ENCODE measurements around the gene DNAJA4. TPM values are rescaled to one million over a fixed set of nuclear protein-coding genes. Genes with fewer than 3 reads are reported as not detected.
A peak's percentile ranks its signal among the peaks of the same experiment; 100 is the strongest.

DNAJA4 gene
- total RNA-seq, 1 experiment from 2014 or later, result not detected

DNA sequence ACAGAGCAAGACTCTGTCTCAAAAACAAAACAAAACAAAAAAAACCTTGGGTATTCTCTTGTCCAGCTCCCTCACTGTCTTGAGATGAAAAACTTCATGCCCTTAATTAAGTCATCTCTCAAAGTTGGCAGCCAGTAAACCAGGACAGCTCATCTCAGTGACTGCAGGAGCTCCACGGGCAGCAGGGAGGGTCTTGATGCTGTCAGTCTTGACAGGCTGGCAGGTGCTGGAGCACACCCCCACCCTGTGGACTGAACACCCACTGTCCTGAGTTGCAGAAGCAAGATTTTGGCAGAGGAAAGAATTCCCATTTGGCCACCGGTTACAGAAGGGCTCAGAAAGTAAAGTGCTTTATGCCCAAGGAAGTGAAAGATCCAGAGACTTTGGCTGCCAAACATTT is 8.0 kb downstream of the DNAJA4 start:
- in situ Hi-C loops (cut with HindIII; ENCODE audit: low sequenced_read_pairs), result no loop called here
- DNase-seq (ENCODE audit: low spot score), result no peak

GRCh38 chr15:78272776-78273175 is 8.4 kb downstream of the DNAJA4 start:
- no peak for DNase-seq (ENCODE audit: low spot score)
- in situ Hi-C loops (cut with HindIII; ENCODE audit: low sequenced_read_pairs), result no loop called here

GRCh38 chr15:78274994-78275393 is 10.6 kb downstream of the DNAJA4 start:
- in situ Hi-C loops (cut with HindIII; ENCODE audit: low sequenced_read_pairs), result no loop called here

DNA sequence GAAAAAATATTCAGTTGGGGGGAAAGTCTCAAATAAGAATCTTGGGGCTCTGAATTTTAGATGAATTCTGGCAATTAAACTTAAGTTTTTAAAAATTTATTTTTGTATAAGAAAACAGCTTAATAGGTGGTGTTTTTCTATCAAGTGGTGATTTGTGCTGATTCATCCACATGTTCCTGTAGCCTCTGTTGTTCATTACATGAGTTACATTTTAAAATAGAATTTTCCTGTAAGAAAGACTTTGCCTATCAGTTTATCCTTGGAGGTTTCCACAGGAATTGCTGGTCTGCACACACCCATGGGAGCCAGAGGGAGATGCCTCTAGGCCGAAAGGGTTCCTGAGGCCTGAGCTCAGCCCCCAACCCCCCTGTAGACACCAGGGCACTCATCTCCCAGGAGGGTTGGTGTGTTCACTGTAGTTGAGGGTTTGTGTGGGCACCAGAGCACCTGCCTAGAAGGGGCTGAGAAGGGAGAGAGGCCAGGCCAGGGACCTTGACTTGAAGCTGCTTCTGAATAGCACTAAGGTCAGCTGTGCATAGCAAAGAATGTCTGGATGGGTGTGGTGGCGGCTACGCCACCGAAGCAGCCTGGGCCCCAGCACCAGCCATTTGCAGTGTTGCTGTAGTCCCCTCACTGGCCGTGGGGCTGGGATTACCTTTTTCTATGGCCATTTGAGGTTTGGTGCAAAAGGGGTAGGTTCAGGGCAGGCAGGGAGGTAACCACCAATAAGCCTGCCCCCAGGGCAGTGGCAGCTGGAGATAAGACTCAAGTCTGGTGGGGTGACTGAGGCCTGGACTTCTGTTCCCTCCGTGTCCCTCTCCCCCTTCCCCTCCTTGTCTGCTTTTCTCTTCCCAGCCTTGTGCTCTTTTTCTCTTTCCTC is 11.9 kb downstream of the DNAJA4 start:
- DNase-seq (ENCODE audit: low spot score), result no peak
- in situ Hi-C loops (cut with HindIII; ENCODE audit: low sequenced_read_pairs), result no loop called here

More at GRCh38 chr15:78274994-78275393, 10.6 kb downstream of the DNAJA4 start:
- DNase-seq (ENCODE audit: low spot score), result no peak

DNA sequence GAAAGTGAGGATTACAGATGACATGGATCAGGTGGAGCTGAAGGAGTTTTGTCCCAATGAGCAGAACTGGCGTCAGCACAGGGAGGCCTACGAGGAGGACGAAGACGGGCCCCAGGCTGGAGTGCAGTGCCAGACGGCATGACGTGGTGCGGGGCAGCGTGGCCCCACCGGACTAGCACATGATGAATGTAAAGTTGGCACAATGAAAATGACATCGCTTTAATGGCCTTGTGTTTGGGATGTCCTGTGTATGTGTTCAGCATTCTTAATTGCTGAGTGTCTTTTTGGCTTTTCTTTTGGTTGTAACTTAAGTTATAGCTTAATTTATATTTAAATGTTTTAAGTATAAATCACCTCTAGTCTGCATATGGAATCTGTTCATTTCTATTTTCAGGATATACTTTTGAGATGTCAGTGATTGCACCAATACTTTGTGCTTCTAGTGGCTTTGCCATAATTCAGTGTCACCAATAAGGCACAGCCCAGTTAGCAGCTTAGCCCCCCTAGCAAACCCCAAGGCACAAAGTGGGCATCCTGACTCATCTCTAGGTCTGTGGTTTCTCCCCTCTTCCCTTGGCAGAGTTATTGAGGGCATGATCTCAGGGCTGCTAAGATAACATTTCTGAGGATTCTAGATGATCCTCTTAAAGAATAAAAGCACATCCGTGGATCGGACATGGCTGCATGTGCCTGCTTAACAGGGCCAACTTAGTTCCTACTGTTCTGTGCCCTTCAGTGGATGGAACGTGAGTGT is 16.1 kb downstream of the DNAJA4 start:
- in situ Hi-C loops (cut with HindIII; ENCODE audit: low sequenced_read_pairs), result no loop called here
- DNase-seq (ENCODE audit: low spot score), result no peak

- DNase-seq (ENCODE audit: low spot score), result no peak
- in situ Hi-C loops (cut with HindIII; ENCODE audit: low sequenced_read_pairs), result no loop called here
These were observed 18.0 kb downstream of the DNAJA4 start for GRCh38 chr15:78282324-78282723.

- no peak for DNase-seq (ENCODE audit: low spot score)
- in situ Hi-C loops (cut with HindIII; ENCODE audit: low sequenced_read_pairs), result no loop called here
These were observed 20.4 kb downstream of the DNAJA4 start for GRCh38 chr15:78284758-78285157.

DNA sequence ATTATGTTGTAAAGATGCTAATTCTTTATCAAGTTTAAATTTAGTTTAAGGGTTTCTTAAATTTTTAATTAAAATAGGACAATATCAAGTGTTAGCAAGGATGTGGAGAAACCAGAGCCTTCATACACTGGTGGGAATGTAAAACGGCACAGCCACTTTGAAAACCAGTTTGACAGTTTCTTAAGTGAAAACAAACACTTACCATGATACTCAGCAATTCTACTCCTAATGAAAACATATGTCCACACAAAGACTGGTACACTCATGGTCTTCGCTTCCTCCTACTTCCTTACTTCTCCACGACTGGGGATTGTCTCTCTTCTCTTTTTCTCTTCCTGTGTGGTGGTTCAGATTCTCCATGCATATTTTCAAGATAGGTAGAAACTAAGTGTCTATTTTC is 25.9 kb downstream of the DNAJA4 start:
- in situ Hi-C loops (cut with HindIII; ENCODE audit: low sequenced_read_pairs), result no loop called here
- no peak for DNase-seq (ENCODE audit: low spot score)

- no peak for DNase-seq (ENCODE audit: low spot score)
- in situ Hi-C loops (cut with HindIII; ENCODE audit: low sequenced_read_pairs), result no loop called here
These were observed 26.7 kb downstream of the DNAJA4 start for GRCh38 chr15:78291052-78291451.

DNA sequence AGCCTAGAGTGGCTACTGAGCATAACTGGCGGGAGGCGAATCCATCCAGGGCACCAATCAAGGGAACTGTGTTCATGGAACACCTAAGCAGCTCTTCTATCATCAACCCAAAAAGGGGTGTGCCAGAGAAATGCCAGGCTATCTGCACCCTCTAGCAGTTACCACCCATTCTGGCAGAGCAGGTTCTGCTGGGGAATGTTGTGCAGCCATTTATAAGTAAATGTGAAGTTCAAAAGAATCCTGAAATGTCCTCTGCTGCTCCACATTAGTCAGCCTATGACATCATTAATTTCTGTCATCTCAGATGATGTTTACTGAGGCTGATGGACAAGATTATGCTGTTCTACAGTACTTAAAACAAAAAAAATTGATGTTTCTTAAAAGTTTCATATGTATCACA is 27.3 kb downstream of the DNAJA4 start:
- in situ Hi-C loops (cut with HindIII; ENCODE audit: low sequenced_read_pairs), result no loop called here
- DNase-seq (ENCODE audit: low spot score), result no peak

DNA sequence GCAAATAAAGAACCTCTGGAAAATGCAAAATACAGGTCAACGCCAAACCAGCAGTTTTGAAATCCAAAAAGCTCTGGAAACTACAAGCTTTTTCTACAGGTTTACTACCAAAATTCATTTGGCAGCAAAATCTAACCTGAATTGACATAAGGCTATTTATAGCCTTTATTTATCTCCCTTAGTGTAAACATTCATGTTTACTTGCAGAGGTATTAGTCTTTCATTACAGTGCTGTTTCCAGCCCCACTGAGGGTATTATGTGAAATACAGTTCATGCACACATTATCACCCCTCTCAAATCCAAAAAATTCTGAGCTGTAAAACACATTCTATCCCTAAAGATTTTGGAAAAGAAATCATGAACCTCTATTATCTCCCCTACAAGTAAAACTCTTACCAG is 27.9 kb downstream of the DNAJA4 start:
- no peak for DNase-seq (ENCODE audit: low spot score)
- in situ Hi-C loops (cut with HindIII; ENCODE audit: low sequenced_read_pairs), result no loop called here

- DNase-seq (ENCODE audit: low spot score), result peak; percentile 89
- in situ Hi-C loops (cut with HindIII; ENCODE audit: low sequenced_read_pairs), result no loop called here
These were observed 35.0 kb downstream of the DNAJA4 start, which contains the start of gene SKIC8 for GRCh38 chr15:78299101-78299930. TSS of gene SKIC8 (minus strand) at chr15:78299609. CDS start at chr15:78295686, 3,923 bp downstream.

GRCh38 chr15:78301326-78301725 is 37.0 kb downstream of the DNAJA4 start:
- no peak for DNase-seq (ENCODE audit: low spot score)
- in situ Hi-C loops (cut with HindIII; ENCODE audit: low sequenced_read_pairs), result no loop called here

- peak; percentile 32 for DNase-seq (ENCODE audit: low spot score)
- in situ Hi-C loops (cut with HindIII; ENCODE audit: low sequenced_read_pairs), result no loop called here
These were observed 37.5 kb downstream of the DNAJA4 start for GRCh38 chr15:78301828-78302227.

- in situ Hi-C loops (cut with HindIII; ENCODE audit: low sequenced_read_pairs), result no loop called here
- DNase-seq (ENCODE audit: low spot score), result no peak
These were observed 38.4 kb downstream of the DNAJA4 start for GRCh38 chr15:78302579-78303312.

GRCh38 chr15:78304216-78305066 is 40.1 kb downstream of the DNAJA4 start:
- DNase-seq (ENCODE audit: low spot score), result peak; percentile 32
- in situ Hi-C loops (cut with HindIII; ENCODE audit: low sequenced_read_pairs), result no loop called here

GRCh38 chr15:78306176-78306774 is 41.9 kb downstream of the DNAJA4 start:
- DNase-seq (ENCODE audit: low spot score), result peak; percentile 41
- in situ Hi-C loops (cut with HindIII; ENCODE audit: low sequenced_read_pairs), result no loop called here

DNA sequence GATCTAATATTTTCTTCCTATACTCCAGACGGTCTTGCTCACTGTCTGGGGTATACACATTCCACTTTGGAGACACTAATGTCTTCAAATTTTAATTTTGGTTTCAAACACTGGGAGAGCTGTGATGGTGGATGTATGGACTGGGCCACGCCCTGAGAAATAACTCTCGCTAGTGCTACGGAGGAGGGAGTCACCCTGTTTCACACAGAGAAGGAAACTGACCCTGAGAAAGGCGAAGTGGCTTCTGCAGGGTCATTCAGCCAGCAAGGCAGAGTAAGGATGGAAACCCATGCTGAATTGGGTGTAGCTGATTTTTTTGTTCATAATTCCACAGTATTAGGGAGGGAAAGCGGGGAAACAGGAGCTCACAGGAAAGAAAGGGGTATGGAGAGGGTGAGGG is 43.6 kb downstream of the DNAJA4 start:
- in situ Hi-C loops (cut with HindIII; ENCODE audit: low sequenced_read_pairs), result no loop called here
- no peak for DNase-seq (ENCODE audit: low spot score)
